GM18858 (cell line): ENCODE data around the gene MAST1.
"Not testable (repeated sequence)": the region's sequence is repeated elsewhere in the genome, so short reads cannot be mapped to it uniquely, and the experiment has no call there.

Experiments used
- ATAC-seq: cut with Tn5 transposase; IDR thresholded peaks from one replicate; pipeline ENCODE4 v1.9.1; 2021; ENCODE audit not compliant: unreplicated experiment

The MAST1 gene

GRCh38 chr19:12800923-12801465 is 37.3 kb upstream of the MAST1 start:
- no peak for ATAC-seq

- no peak for ATAC-seq
These were observed 36.6 kb upstream of the MAST1 start, which contains the start of the genes PRDX2 and THSD8 for GRCh38 chr19:12801466-12802266. TSS of gene PRDX2 (minus strand) at chr19:12801800. CDS start at chr19:12801261, 539 bp downstream. TSS of gene THSD8 (plus strand) at chr19:12802069. CDS start at chr19:12802072, 3 bp downstream.

DNA sequence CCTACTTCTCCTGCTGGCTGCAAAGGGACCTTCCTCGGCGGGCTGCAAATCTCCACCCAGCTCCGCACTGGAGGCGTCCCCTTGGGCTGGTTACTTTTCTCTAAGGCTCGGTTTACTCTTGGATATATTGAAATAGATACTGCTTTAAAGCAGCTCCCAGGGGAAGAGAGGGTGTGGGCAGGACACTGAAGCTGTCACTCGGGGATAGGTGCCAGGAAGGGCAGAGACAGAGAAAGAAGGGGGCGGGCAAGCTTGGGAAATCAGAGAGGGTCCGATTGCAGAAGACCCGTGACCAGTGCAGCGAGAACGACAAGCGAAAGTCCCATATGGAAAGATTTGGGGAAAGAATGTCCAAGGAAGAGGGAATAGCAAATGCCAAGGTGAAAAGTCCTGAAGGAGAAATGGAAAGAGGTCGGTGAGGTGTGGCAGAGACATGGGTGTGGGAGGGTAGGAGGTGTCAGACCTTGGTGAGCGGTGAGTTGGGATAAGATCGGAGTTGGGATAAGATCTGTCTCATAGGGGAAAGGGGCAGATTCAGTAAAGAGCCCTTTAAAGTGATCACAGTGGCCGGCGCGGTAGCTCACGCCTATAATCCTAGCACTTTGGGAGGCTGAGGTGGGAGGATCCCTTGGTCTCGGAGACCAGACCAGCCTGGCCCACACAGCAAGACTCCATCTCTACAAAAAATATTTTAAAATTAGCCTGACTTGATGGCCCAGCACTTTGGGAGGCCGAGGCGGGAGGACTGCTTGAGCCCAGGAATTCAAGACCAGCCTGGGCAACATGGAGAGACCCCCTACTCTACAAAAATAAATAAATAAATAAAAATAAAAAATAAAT is 35.8 kb upstream of the MAST1 start:
- no peak for ATAC-seq

- ATAC-seq = no peak
These were observed 34.3 kb upstream of the MAST1 start for GRCh38 chr19:12804051-12804450.

DNA sequence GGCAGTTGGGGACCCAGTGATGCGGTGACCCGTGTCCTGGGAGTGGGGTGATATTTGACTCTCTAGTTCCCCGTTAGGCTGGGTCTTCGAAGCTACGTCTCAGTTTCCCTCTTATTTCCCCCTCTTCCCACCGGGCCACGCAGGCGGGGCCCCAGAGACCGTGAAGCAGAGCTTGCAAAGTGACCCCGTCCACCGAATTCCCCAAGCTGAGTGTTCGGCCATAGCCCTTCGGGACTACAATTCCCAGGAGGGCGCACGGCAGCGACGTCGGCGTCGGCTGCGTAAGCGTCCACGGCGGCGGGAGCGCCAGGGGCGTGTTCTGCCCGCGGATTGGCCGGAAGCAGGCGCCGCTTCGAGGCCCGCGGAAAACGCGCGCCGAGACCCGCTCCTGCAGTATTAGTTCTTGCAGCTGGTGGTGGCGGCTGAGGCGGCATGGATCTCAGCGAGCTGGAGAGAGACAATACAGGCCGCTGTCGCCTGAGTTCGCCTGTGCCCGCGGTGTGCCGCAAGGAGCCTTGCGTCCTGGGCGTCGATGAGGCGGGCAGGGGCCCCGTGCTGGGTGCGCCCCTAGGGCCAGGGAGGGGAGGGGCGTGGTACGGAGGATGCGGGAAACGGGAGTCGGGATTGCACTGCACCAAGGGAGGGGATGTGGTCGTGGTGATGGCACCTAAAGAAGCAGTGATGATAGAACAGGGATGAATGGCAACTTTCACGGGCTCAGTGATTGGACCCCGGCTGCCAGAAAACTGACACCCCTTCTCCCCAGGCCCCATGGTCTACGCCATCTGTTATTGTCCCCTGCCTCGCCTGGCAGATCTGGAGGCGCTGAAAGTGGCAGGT is 31.9 kb upstream of the MAST1 start, which contains the start of gene RNASEH2A:
TSS of gene RNASEH2A (plus strand) at position 343 of the 840 bp plus-strand sequence. CDS start at position 433, 90 bp downstream.
- ATAC-seq = peak; percentile 83

- no peak for ATAC-seq
These were observed 23.2 kb upstream of the MAST1 start for GRCh38 chr19:12815088-12815487.

DNA sequence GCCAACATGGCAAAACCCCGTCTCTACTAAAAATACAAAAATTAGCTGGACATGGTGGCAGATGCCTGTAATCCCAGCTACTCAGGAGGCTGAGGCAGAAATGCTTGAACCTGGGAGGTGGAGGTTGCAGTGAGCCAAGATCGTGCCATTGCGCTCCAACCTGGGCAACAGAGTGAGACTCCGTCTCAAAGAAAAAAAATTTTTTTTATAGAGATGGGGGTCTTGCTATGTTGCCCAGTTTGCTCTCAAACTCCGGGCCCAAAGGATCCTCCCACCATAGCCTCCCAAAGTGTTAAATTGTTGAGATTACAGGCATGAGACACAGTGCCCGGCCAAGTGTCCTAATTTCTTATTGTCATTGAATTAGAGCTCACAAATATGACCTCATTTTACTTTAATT is 21.1 kb upstream of the MAST1 start:
- not testable (repeated sequence) for ATAC-seq

DNA sequence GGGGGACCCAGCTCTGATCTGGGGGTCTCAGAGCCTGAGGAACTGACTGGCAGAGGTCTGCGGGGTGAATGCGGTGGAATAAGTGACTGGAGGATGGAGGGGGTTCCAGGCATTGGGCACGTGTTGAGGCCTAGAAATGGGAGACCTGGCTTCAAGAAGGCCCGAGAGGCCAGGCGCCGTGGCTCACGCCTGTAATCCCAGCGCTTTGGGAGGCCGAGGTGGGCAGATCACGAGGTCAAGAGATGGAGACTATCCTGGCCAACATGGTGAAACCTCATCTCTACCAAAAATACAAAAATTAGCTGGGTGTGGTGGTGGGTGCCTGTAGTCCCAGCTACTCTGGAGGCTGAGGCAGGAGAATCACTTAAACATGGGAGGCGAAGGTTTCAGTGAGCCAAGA is 20.5 kb upstream of the MAST1 start:
- not testable (repeated sequence) for ATAC-seq

GRCh38 chr19:12821761-12822160 is 16.6 kb upstream of the MAST1 start:
- ATAC-seq = no peak

DNA sequence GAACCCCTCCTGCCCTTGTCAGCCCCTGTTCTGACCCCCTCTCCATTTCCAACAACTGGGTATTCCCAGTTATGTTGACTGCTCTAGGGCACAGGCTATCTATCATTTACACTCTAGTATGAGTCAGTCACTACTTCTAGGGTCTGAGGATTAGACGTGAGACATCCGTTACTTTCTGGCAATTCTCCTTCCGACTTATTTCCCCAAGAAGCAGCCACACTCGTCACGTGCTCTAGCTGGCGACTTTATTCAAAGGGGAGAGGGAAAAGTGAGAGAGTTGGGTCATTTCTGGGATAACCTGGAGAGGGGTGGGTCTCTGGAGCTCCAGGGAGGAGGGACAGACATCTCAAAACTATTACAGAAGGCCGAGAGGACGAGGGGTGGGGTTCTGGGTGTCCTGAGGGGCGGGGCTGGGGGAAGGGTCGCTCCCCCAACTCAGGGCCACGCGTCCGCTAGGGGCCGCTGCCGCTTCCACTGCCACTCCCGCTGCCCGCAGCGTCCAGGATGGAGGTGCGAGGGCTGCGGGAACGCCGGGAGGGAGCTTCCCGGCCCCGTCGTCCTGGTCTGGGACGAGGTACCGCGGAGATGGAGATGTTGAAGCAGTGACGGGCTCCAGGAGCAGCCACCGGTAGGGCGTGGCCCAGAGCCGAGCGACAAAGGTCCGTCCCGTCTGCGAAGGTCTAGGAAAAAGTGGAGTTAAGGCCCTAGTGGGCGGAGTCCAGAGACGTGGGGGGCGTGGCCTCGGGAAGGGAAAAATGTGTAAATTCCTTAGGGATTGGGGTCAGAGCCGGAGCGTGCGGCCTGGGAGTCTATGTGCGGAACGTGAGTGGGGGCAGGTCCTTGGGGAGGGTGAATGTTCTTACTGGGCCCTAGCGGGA is 12.8 kb upstream of the MAST1 start:
- no peak for ATAC-seq

DNA sequence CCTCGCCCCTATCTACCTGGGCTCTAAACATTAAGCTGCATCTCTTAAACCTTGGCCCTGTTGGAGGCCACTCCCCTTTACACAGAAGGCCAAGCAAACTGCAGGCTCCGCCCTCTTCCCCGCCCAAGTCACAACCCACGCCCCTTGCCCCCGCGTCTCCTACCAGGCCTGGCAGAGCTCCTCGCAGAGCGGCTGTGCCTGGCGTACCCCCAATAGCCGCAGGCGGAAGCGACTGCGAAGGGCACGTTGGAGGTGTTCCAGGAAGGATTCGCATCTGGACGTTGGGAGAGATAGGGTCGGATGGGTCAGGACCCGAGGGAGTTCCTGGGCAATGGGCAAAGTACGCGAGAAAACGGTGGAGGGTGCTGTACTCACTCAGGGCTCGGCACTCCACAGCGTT is 9.8 kb upstream of the MAST1 start:
- ATAC-seq = no peak

GRCh38 chr19:12833418-12833737 is 4.9 kb upstream of the MAST1 start:
- no peak for ATAC-seq

GRCh38 chr19:12833738-12834565 is 4.4 kb upstream of the MAST1 start:
- ATAC-seq = no peak

DNA sequence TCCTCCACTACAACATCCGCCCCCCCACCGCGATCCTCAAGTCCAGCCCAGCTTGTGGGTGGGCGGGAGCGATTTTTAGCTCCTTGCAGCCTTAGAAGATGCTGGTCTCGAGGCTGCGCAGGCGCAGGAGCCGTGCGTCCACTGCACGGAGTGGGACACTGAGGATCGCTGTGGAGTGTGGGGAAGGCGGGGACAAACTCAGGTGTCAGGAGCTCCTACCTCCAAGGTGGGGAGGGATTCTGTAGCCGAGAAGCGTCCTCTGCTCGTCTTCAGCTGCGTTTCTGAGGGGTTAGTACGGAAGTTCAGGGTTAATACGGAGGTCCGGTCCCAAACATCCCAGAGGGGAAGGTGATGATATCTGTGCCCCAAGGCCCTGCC is 3.8 kb upstream of the MAST1 start, which contains the start of gene RTBDN:
TSS of gene RTBDN (minus strand) at position 14 of the 378 bp plus-strand sequence. CDS start 4,600 bp downstream, outside the sequence.
- no peak for ATAC-seq

- no peak for ATAC-seq
These were observed 3.1 kb upstream of the MAST1 start for GRCh38 chr19:12834976-12835757.

DNA sequence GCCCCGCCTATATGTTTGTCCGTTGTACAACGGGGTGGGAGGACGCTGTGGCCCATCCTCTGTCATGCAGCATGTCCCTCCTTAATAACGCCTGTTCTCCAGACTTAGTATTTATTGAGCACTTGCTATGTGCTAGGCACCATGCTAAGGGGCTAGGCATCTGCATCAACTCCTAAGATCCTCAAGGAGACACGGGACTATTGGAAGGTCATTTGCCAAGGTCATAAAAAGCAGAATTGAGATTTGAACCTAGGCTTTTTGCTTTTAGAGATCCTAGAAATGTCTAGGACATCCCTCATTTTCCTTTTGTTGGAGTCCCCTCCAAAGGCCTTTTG is 1.8 kb upstream of the MAST1 start:
- no peak for ATAC-seq

GRCh38 chr19:12837225-12837624 is 1.1 kb upstream of the MAST1 start:
- no peak for ATAC-seq
